ENCODE measurements around the gene GRM2.

Gene GRM2

DNA sequence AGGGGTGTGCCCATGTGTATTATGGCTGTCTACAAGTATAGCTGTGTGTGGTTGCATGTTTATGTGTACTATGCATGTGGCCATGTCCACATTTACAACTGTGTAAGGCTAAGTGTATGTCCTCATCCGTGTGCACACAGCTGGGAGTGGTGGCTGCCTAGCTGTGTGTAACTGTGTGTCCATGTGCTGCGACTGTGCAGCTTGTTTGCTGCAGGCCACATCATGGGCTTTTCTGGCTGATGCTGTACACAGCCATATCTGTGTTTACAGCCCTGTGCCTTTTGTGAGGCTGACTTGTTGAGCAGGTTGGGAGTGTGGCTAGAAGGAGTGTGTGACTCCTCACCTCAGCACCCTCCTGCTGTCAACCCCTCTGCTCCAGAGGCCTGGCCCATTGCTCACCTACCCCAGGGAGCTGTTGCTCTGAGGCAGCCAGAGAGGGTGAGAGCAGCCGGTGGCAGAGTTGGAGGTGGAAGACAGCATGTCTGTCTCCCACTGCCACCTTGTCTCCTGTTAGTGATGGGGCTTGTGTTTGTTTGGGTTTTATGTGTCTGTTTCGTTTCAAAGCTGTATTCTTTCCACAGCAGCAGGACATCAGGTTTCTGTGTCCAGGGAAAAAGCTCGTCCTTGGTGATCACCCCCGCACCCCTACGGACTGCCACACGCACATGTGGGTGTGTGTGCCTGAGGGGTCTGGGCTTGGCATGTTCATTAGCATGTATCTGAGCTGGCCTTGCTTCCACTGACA, 1.4 kb upstream of the GRM2 start:
- DNase-seq (ENCODE audit: low spot score), result no peak

- DNase-seq (ENCODE audit: low spot score), result no peak
Measured at GRCh38 chr3:51706021-51706485, 815 bp upstream of the GRM2 start.

DNA sequence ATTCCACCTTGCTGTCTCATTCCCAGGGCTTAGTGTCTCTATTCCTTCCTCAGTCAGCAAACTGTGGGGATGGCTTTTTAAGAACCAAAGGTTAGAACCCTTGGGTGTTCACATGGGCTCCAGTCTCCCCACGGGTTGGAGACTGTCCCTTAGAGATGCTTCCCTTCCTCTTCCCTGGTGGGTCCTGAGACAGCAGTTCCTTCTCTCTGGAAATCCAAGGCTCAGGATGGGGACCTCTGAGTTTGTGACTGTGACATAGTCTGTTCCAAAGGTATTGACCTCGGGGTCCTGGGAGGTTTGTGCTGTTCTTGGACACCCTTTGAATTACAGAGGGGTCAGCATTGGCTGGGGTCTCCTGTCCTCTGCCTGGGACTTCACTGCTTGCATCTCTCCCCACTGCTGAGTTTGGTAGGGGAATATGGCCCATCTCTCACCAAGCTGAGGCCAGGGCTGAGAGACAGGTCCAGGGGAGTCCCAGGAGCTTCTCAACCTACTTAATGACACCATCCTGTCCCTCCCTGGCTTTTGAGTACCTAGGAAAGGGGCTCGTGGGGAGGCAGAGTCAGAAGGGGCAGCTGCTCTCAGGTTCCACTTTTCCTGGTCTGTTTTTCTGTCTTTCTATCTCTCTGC, 1.5 kb downstream of the GRM2 start:
- DNase-seq (ENCODE audit: low spot score), result peak; percentile 9

DNA sequence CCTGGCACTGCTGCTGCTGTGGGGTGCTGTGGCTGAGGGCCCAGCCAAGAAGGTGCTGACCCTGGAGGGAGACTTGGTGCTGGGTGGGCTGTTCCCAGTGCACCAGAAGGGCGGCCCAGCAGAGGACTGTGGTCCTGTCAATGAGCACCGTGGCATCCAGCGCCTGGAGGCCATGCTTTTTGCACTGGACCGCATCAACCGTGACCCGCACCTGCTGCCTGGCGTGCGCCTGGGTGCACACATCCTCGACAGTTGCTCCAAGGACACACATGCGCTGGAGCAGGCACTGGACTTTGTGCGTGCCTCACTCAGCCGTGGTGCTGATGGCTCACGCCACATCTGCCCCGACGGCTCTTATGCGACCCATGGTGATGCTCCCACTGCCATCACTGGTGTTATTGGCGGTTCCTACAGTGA, 2.1 kb downstream of the GRM2 start:
- DNase-seq (ENCODE audit: low spot score), result peak; percentile 13

GRCh38 chr3:51709675-51710074, 2.8 kb downstream of the GRM2 start:
- no peak for DNase-seq (ENCODE audit: low spot score)

GRCh38 chr3:51710631-51711351, 3.9 kb downstream of the GRM2 start:
- peak; percentile 32 for DNase-seq (ENCODE audit: low spot score)

DNA sequence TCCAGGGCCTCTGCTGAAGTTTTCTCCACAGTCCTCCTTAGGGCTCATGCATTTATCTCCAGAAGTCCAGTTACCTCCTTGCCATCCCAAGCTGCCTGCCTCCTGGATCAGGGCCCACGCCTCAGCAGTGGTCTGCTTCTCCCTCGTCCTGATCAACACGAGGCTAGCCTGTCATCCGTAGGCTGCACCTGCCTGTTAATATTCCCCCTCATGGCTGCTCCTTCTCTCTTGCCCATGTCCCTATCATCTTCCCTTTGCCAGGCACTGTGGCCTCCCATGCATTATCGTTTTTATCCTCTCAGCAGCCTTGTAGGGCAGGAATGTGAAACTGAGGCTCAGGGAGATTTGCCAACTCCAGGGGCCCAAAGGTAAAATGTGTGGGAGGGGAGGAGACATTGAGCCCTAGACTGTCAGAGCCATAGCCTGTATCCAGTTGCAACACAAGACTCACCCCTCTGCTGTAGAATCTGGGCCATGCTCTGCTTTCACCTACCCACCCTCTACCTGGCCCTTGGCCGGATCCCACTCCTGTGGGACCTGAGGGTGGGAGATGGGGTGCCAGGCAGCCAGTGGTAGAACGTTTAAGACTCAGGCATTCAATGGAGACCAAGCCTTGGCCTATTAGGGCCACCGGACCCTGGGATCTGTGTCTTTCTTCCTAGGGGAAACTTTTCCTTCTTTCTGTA, 4.6 kb downstream of the GRM2 start:
- DNase-seq (ENCODE audit: low spot score), result peak; percentile 2

- DNase-seq (ENCODE audit: low spot score), result peak; percentile 2
Measured at GRCh38 chr3:51712038-51712420, 5.2 kb downstream of the GRM2 start.

DNA sequence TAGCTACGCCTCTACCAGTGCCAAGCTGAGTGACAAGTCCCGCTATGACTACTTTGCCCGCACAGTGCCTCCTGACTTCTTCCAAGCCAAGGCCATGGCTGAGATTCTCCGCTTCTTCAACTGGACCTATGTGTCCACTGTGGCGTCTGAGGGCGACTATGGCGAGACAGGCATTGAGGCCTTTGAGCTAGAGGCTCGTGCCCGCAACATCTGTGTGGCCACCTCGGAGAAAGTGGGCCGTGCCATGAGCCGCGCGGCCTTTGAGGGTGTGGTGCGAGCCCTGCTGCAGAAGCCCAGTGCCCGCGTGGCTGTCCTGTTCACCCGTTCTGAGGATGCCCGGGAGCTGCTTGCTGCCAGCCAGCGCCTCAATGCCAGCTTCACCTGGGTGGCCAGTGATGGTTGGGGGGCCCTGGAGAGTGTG, 5.7 kb downstream of the GRM2 start:
- no peak for DNase-seq (ENCODE audit: low spot score)

- DNase-seq (ENCODE audit: low spot score), result no peak
Measured at GRCh38 chr3:51712963-51713362, 6.1 kb downstream of the GRM2 start.

DNA sequence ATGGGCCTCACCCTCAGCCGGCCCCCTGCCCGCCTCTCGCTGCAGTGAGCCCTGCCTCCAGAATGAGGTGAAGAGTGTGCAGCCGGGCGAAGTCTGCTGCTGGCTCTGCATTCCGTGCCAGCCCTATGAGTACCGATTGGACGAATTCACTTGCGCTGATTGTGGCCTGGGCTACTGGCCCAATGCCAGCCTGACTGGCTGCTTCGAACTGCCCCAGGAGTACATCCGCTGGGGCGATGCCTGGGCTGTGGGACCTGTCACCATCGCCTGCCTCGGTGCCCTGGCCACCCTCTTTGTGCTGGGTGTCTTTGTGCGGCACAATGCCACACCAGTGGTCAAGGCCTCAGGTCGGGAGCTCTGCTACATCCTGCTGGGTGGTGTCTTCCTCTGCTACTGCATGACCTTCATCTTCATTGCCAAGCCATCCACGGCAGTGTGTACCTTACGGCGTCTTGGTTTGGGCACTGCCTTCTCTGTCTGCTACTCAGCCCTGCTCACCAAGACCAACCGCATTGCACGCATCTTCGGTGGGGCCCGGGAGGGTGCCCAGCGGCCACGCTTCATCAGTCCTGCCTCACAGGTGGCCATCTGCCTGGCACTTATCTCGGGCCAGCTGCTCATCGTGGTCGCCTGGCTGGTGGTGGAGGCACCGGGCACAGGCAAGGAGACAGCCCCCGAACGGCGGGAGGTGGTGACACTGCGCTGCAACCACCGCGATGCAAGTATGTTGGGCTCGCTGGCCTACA, 8.5 kb downstream of the GRM2 start:
- peak; percentile 4 for DNase-seq (ENCODE audit: low spot score)

DNA sequence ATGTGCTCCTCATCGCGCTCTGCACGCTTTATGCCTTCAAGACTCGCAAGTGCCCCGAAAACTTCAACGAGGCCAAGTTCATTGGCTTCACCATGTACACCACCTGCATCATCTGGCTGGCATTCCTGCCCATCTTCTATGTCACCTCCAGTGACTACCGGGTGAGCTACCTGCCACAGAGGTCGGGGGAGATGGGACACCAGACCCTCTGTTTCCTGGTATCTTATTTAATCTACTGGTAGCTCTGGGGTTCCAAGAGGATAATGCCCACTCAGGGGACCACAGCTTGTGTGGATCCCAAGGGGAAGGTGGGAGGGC, 9.1 kb downstream of the GRM2 start:
- peak; percentile 1 for DNase-seq (ENCODE audit: low spot score)

GRCh38 chr3:51716805-51717204, 9.9 kb downstream of the GRM2 start:
- no peak for DNase-seq (ENCODE audit: low spot score)

GRCh38 chr3:51717446-51717845, 10.6 kb downstream of the GRM2 start:
- no peak for DNase-seq (ENCODE audit: low spot score)

DNA sequence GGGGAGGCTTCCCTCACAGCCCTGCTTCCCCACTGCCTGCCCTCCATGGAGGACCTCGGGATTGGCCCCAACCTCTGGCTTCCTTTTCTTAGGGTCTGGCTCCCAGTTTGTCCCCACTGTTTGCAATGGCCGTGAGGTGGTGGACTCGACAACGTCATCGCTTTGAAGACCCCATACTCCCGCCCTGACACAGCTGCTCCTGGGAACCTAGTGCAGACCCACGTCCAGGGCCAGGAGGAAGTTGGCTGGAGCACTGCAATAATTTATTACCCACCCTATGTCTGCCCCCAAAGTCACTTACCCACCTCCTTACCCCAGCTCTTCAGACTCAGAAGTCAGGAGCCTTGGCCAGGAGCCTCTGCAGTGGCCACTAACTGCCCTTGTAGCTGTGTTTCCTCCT, 11.1 kb downstream of the GRM2 start:
- peak; percentile 10 for DNase-seq (ENCODE audit: low spot score)

DNA sequence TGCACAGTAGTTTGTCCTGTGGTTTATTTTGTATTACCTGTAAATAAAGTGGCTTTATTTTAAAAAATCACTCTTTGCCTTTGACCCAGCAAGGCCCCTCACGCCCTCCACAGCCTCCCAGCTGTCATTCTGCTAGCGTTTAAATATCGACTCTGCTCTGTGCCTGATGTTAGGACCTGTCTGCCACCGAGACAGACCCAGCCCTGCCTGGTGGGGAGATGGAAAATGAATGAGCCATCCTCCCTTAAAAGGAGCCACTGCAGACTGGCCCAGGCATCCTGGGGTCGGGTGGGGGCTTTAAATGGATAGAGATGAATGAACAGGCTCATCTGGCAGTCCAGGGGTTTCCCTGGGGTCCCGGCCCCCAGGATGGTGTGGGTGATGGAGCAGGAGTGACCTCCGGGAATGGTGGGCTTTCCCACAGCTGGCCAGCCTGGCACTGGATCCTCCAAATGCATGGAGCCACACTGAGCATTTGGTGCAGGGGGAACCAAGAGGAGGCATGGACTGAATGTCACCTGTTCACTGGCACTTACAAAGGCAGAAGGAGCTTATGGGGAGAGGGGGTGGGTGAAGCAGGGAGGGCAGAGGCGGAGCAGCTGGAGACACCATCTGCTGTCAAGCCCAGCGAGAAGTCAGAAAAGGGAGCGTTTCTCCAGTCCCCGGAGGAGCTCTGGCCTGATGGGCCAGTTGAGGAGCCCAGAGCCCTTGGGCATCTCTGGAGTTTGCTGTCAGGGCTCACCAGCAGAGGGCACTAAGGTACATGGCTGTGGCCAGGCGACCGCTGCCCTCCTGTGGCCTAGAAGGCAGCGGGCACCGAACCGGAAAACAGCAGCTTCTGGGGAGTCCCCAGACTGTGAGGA, 11.9 kb downstream of the GRM2 start:
- DNase-seq (ENCODE audit: low spot score), result peak; percentile 73

DNA sequence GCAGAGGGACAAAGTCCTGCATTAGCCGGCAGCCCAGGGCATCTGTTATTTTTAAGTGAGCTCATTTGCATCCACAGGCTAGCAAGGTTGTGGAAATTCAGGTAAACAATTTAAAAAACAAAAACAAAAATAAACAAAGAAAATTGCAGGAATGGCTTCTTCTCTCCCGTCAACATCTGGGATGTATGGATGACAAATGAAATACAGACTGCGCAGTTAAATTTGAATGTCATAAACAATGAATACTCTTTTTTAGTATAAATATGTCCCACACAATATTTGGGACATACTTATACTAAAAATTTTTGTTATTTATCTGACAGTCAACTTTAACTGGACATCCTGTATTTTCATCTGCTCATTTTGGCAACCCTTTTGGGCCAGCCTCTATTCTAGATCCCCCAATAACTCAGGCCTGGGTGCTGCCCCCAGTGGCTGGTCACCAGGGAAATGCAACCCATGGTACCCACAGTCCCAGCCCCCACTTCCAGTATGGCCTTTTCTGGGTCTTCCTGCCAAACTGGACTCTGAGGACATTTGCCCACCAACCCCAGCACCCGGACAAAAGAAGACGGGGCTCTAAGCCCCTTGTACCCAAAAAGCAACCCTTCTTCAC, 12.7 kb downstream of the GRM2 start:
- peak; percentile 2 for DNase-seq (ENCODE audit: low spot score)

DNA sequence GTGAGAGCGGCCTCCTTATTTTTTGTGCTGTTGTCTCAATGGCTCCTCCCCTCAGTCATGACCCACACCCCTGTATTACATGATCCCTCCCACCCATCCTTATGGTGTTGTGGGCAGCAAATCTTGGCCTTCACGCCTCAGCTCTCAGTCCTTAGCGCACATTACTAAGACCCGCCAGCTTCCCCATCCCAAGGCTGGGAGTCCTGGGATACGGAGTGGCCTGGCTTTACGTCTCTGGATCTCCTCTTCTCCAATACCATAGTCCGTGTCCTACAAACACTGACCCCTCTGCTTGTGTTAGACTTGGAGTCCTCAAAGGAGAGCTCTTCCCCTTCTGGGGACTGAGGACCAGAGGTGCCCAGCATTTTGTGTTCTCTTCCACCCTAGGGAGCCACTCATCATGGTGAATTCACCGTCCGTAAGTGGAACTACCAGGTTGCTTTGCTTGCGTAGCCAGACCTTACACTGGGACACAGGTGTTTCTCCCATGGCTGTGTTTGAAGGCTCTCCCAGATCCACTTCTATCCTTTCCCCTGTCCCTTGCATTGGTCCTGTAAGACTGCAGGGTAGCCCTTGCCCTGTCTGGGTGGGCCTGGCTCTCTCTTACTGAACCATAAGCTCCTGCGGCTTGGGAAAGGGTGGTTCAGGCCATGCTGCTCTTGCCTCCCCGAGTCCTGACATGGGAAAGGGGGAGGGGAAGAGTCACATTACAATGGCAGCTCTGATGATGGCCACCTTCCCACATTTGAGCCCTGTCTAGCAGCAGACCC, 13.6 kb downstream of the GRM2 start:
- DNase-seq (ENCODE audit: low spot score), result peak; percentile 5

DNA sequence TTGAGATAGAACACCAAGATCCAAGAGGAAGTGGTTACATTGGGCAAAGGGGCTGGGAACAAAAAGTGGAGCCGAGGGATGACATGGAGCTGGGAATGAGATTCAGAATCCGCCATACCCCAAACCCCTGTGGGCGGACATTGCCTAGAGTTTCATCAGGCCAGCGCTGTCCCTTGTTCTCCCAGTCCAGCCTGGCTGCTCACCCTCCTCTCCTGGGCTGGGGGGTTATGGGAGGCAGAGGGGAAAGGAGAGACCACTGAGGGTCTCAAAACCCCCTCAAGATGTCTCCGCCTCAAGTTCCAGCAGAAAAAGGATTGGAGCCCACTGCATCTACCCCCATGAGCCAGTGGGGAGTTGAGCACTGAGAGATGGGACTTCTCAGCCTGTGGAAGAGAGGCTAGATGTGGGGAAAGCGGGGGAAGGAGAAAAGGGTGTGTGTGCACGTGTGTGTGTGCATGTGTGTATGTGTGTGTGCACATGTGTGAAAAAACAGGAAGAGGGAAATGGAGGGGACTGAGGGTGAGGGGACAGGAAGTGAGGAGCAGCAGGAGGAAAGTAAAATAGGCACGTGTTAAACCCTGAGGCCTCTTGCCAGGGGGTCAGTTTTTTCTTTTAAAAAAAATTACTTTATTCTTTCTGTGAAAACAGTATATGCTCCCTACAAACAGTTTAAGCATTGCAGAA, 14.3 kb downstream of the GRM2 start:
- DNase-seq (ENCODE audit: low spot score), result no peak
